HG02610 (cell line): ENCODE measurements around the gene HIVEP3.

Experiments used
- ATAC-seq: cut with Tn5 transposase; IDR thresholded peaks from one replicate; pipeline ENCODE4 v1.9.1; 2021; ENCODE audit warnings: mild to moderate bottlenecking, moderate library complexity; ENCODE audit not compliant: unreplicated experiment

The HIVEP3 gene

DNA sequence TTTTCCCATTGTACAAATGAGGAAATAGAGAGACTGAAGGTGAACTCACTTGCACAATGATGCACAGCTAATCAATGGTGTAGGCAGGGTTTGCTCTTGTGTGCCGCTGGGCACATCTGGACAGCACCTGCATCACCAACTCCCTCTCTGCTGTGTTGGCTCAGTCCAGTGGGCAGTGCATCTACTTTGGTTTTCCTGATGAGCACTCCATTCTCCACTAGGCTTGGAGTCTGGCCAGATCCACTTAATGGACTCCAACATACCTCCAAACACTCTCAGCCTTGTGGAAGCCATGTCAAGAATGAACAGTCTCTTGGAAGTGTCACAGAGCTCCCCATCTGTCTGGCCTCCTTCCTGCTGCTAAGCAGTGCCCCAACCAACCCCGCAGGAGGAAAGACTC lies 152.2 kb downstream of the HIVEP3 start:
- no peak for ATAC-seq

DNA sequence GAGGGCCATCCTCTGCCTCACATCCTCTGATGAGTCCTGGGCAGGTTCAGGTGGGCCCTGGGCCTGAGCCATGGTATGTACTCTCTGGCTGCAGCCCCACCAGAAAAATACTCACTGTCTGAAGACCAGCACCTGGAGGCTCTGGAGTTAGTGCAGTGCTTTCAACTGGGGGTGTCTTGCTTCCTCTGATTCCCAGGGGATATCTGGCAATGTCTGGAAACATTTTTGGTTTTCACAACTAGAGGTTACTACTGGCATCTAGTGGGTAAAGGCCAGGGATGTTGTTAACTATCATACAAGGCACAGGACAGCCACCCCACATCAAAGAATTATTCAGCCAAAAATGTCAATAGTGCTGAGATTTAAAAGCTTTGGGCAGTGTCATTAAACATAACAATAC lies 152.7 kb downstream of the HIVEP3 start:
- ATAC-seq, result no peak

GRCh38 chr1:41765152-41765551 lies 153.6 kb downstream of the HIVEP3 start:
- ATAC-seq, result no peak

DNA sequence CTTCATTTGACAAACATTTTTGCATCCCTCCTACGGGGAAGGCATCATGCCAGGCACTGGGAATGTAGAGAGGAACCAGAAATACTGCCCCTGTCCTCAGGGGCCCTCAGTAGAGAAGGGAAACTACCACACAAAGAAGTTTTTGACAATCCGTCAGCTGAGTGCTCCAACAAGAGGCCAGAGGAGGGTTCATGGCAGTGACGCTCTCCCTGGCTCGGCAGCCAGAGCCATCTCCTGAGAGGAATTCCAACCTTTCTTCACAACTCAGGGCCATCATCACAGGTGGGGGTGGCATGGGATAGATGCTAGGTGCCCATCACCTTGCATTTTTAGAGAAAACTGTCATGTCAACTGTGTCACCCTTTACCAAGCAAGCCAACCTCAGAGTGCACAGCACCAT lies 154.1 kb downstream of the HIVEP3 start:
- ATAC-seq, result no peak

GRCh38 chr1:41762777-41763176 lies 155.9 kb downstream of the HIVEP3 start:
- no peak for ATAC-seq

DNA sequence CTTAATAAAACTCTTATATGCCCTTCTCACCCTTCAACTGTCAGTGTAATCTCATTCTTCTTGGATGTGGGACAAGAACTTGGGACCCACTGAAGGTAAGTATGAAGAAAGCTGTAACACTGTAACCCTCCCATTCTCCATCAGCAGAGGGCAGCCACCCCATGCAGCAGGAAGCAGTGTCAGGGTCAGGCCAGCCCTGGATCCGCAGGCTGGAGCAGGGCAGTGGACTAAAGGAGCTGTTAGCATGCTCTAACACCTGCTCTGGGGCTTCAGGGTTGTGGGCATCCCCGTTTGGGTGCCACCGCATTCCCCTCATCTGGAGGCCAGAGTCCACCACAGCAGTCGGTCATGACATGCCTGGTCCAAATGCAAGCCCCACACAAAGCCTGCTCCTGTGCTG lies 156.5 kb downstream of the HIVEP3 start:
- no peak for ATAC-seq

GRCh38 chr1:41758904-41759548 lies 159.7 kb downstream of the HIVEP3 start:
- no peak for ATAC-seq

GRCh38 chr1:41758500-41758899 lies 160.2 kb downstream of the HIVEP3 start:
- no peak for ATAC-seq

GRCh38 chr1:41754540-41754939 lies 164.2 kb downstream of the HIVEP3 start:
- ATAC-seq, result no peak

- ATAC-seq, result peak; percentile 54
Observed at GRCh38 chr1:41752514-41753170, 166.1 kb downstream of the HIVEP3 start.

DNA sequence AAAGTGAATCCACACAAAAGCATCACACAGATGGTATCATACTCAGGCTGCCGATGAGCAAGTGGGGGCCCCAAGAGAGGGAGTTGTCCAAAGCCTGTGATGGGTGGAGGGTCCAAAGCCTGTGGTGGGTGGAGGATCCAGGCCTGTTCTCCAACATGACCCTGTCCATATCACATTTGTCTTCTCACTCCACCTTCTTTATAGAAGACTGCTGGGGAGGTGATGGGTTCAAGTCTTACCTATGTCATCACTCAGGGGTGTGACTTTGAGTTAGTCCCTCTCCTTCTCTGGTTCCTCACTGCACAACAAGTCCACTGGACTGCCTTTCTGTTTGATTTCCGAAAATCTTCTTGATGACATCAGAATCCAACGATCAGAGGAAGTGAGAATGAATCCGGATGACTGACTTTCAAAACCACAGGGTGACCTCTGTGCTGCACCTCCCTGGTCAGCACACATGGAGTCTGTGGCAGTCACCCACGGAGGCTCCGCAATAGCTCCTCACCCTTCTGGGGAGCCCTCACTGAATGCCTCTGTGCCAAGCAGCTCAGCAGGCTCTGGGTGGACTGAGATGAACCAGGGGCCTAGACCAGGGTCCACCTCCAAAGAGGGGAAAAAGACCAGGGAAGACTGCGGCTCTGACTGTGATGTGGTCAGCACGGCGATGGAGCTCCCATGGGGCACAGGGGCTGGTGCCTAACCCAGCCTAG lies 166.8 kb downstream of the HIVEP3 start:
- peak; percentile 40 for ATAC-seq

GRCh38 chr1:41749991-41750745 lies 168.6 kb downstream of the HIVEP3 start:
- ATAC-seq, result no peak

GRCh38 chr1:41745022-41745421 lies 173.7 kb downstream of the HIVEP3 start:
- peak; percentile 57 for ATAC-seq

- no peak for ATAC-seq
Observed at GRCh38 chr1:41743366-41743765, 175.4 kb downstream of the HIVEP3 start.

DNA sequence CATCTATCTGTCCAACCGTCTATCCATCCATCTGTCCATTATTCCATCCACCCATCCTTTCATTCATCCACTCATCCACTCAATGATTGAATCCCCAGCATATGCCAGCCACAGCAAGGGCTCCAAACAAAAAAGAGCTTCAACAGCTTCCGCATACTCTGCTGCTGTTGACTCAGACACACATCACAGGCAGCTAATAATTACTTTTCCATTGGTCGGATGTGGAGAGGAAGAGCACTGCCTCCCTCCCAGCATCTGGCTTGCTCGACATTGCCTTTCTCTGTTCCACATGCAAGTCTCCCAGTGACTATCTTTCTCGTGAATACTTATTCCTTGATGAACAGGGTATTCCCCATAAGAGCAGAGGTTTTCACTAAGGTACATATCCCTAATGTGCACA lies 176.5 kb downstream of the HIVEP3 start:
- ATAC-seq, result no peak

- ATAC-seq, result no peak
Observed at GRCh38 chr1:41741244-41741643, 177.5 kb downstream of the HIVEP3 start.

GRCh38 chr1:41740630-41741239 lies 178.0 kb downstream of the HIVEP3 start:
- no peak for ATAC-seq

DNA sequence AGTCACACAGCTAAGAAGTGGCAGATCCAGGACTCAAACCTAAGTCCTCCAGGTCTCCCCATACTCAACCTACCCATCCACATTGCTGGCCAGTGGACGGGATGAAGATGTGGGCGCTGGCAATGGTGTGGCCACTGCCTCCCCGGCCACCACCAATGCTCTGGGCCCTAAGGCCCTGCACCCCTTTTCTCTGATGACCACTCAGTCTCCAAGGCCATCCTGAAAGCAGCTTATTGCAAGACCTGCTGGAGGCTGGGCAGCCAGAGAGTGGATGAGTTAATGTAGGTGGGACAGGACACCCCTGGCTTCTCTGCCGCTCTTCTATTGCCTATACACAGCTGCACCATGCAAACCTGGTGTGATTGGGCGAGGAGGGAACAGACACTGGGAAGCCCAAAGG lies 178.7 kb downstream of the HIVEP3 start:
- no peak for ATAC-seq

DNA sequence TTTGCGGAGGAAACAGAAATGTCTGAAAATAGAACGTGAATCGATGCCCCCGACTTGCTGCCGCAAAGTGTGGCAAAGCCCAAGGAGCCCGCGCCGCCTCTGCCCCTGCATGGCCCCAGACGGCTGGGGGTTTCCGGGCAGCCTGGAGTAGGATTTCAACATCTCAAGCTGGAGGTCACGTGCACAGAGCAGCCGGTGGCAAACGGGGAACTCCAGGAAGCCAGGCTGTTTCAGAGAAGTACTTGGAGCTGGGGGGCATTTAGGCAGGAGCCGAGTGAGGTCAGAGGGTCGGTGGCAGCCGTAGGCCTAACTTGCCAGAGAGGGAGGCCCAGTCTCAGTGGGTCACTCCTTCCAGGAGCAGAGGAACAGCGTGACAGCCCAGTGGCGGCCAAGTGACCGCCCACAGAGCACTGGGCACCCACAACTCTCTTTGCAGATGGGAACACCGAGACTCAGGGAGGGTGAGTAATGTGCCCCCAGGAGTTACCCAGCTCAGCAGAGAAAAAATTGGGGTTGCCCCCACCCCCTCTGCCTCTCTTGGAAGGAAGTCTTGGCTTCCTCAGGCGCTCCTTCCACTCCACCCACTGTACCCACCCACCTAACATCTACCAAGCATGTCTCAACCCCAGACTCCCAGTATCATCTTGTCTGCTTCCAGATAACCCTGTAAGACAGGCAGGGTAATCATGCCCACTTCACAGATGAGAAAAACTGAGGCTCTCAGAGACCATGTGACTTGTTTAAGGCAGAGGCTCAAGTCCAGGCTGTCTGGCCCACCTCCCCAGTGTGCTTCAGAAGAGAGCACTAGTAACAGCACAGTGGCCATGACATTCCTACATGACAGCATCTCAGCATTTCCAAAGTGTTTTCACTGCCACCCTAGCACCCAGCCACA lies 179.4 kb downstream of the HIVEP3 start:
- peak; percentile 55 for ATAC-seq

- ATAC-seq, result no peak
Observed at GRCh38 chr1:41738475-41738874, 180.2 kb downstream of the HIVEP3 start.
